ENCODE results near the gene PRKD1.
"Not testable (repeated sequence)": the region's sequence is repeated elsewhere in the genome, so short reads cannot be mapped to it uniquely, and the experiment has no call there.

Gene PRKD1

GRCh38 chr14:29861996-29862395, 65.7 kb downstream of the PRKD1 start:
- DNase-seq (ENCODE audit: low read depth, low spot score): no peak
- no peaks in the 10 kb centered on the region for H3K36me3 ChIP-seq (ENCODE audit: control insufficient read depth, insufficient read depth, low read length)
- no peaks in the 10 kb centered on the region for H3K4me1 ChIP-seq (ENCODE audit: control insufficient read depth, insufficient read depth, low read length)
- WGBS (ENCODE audit: insufficient coverage, insufficient read length): no CpG with 5 or more reads among the region's 2 CpGs
- no peak overlapping the region for H3K27ac ChIP-seq (ENCODE audit: low read length)
- H3K27me3 ChIP-seq (ENCODE audit: control insufficient read depth, insufficient read depth, low read length): no peaks in the 10 kb centered on the region
- no peak overlapping the region for H3K4me3 ChIP-seq (ENCODE audit: low read length)
- H3K9me3 ChIP-seq (ENCODE audit: control insufficient read depth, insufficient read depth, low read length): no peaks in the 10 kb centered on the region

DNA sequence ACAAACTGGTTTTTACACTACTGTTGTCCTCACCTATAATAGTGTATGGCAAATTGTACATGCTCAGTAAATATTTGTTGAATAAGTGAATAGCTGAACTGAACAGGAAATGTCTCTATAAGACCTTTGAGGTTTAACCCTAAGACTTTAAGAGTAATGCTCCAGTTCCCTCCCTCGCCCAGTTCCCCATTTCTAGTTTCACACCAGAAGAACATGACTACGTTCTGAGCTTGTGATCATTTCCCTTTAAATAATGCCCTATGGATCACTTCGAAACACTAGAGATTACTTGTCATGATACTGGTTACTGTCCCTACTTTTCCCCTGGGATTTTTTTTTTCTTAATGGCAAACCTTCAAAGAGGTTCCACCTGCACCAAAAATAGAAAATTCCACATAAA, 69.3 kb downstream of the PRKD1 start:
- DNase-seq (ENCODE audit: low read depth, low spot score): no peak
- H3K4me3 ChIP-seq (ENCODE audit: low read length): no peak overlapping the region
- H3K4me1 ChIP-seq (ENCODE audit: control insufficient read depth, insufficient read depth, low read length): no peaks in the 10 kb centered on the region
- no peaks in the 10 kb centered on the region for H3K36me3 ChIP-seq (ENCODE audit: control insufficient read depth, insufficient read depth, low read length)
- H3K27me3 ChIP-seq (ENCODE audit: control insufficient read depth, insufficient read depth, low read length): no peaks in the 10 kb centered on the region
- H3K9me3 ChIP-seq (ENCODE audit: control insufficient read depth, insufficient read depth, low read length): no peaks in the 10 kb centered on the region
- WGBS (ENCODE audit: insufficient coverage, insufficient read length): no CpG with 5 or more reads among the region's 3 CpGs
- no peak overlapping the region for H3K27ac ChIP-seq (ENCODE audit: low read length)

GRCh38 chr14:29857551-29857950, 70.1 kb downstream of the PRKD1 start:
- no peak for DNase-seq (ENCODE audit: low read depth, low spot score)

DNA sequence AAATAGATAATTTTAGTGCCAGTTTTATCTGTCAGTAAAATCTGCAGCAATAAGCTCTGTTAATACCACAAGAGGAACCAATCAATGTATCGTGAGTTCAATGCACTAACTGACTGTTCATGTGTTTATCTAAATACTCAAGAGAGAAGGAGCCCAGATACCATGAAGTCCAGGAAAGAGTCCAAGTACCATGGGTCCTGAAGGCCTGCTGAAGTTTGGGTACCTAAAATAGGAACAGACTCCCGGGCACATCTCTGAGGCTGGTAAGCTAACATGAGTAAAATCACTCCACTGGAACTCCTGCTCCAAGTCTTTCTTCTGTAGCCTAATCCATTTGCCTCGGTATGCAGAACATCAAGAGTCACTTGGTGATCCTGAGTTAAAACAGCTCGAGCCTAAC, 71.1 kb downstream of the PRKD1 start:
- Histone ChIP-seq H3K27me3 (ENCODE audit: control insufficient read depth, insufficient read depth, low read length) (no peaks in the 10 kb centered on the region), H3K4me3 (ENCODE audit: low read length) (no peak overlapping the region), H3K27ac (ENCODE audit: low read length) (no peak overlapping the region), H3K4me1 (ENCODE audit: control insufficient read depth, insufficient read depth, low read length) (no peaks in the 10 kb centered on the region), H3K36me3 (ENCODE audit: control insufficient read depth, insufficient read depth, low read length) (no peaks in the 10 kb centered on the region), H3K9me3 (ENCODE audit: control insufficient read depth, insufficient read depth, low read length) (no peaks in the 10 kb centered on the region)
- WGBS (ENCODE audit: insufficient coverage, insufficient read length): no CpG with 5 or more reads among the region's 4 CpGs
- DNase-seq (ENCODE audit: low read depth, low spot score): no peak

More at GRCh38 chr14:29857551-29857950, 70.1 kb downstream of the PRKD1 start:
- Histone ChIP-seq H3K27me3 (ENCODE audit: control insufficient read depth, insufficient read depth, low read length) (no peaks in the 10 kb centered on the region), H3K4me3 (ENCODE audit: low read length) (no peak overlapping the region), H3K4me1 (ENCODE audit: control insufficient read depth, insufficient read depth, low read length) (no peaks in the 10 kb centered on the region), H3K36me3 (ENCODE audit: control insufficient read depth, insufficient read depth, low read length) (no peaks in the 10 kb centered on the region), H3K27ac (ENCODE audit: low read length) (no peak overlapping the region), H3K9me3 (ENCODE audit: control insufficient read depth, insufficient read depth, low read length) (no peaks in the 10 kb centered on the region)
- WGBS (ENCODE audit: insufficient coverage, insufficient read length): no CpG with 5 or more reads among the region's 3 CpGs

DNA sequence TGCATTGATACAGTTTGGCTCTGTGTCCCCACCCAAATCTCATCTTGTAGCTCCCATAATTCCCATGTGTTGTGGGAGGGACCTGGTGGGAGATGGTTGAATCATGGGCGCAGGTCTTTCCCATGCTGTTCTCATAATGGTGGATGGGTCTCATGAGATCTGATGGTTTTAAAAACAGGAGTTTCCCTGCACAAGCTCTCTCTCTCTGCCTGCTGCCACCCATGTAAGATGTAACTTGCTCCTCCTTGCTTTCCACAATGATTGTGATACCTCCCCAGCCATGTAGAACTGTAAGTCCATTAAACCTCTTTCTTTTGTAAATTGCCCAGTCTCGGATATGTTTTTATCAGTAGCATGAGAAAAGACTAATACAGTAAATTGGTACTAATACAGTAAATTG, 74.0 kb downstream of the PRKD1 start:
- not testable (repeated sequence) for H3K4me1 ChIP-seq (ENCODE audit: control insufficient read depth, insufficient read depth, low read length); H3K36me3 ChIP-seq (ENCODE audit: control insufficient read depth, insufficient read depth, low read length); H3K4me3 ChIP-seq (ENCODE audit: low read length); H3K27me3 ChIP-seq (ENCODE audit: control insufficient read depth, insufficient read depth, low read length); H3K9me3 ChIP-seq (ENCODE audit: control insufficient read depth, insufficient read depth, low read length); H3K27ac ChIP-seq (ENCODE audit: low read length); DNase-seq (ENCODE audit: low read depth, low spot score)
- WGBS (ENCODE audit: insufficient coverage, insufficient read length): no CpG with 5 or more reads among the region's 2 CpGs

- WGBS (ENCODE audit: insufficient coverage, insufficient read length): no CpG with 5 or more reads among the region's 2 CpGs
- Histone ChIP-seq H3K4me3 (ENCODE audit: low read length) (no peak overlapping the region), H3K36me3 (ENCODE audit: control insufficient read depth, insufficient read depth, low read length) (no peaks in the 10 kb centered on the region), H3K27me3 (ENCODE audit: control insufficient read depth, insufficient read depth, low read length) (no peaks in the 10 kb centered on the region), H3K9me3 (ENCODE audit: control insufficient read depth, insufficient read depth, low read length) (no peaks in the 10 kb centered on the region), H3K4me1 (ENCODE audit: control insufficient read depth, insufficient read depth, low read length) (no peaks in the 10 kb centered on the region), H3K27ac (ENCODE audit: low read length) (no peak overlapping the region)
- DNase-seq (ENCODE audit: low read depth, low spot score): no peak
These were observed 74.4 kb downstream of the PRKD1 start for GRCh38 chr14:29853272-29853671.

- no peak for DNase-seq (ENCODE audit: low read depth, low spot score)
- no CpG with 5 or more reads among the region's 3 CpGs for WGBS (ENCODE audit: insufficient coverage, insufficient read length)
- Histone ChIP-seq H3K27ac (ENCODE audit: low read length) (no peak overlapping the region), H3K36me3 (ENCODE audit: control insufficient read depth, insufficient read depth, low read length) (no peaks in the 10 kb centered on the region), H3K9me3 (ENCODE audit: control insufficient read depth, insufficient read depth, low read length) (no peaks in the 10 kb centered on the region), H3K4me3 (ENCODE audit: low read length) (no peak overlapping the region), H3K4me1 (ENCODE audit: control insufficient read depth, insufficient read depth, low read length) (no peaks in the 10 kb centered on the region), H3K27me3 (ENCODE audit: control insufficient read depth, insufficient read depth, low read length) (no peaks in the 10 kb centered on the region)
These were observed 76.2 kb downstream of the PRKD1 start for GRCh38 chr14:29851397-29851796.

DNA sequence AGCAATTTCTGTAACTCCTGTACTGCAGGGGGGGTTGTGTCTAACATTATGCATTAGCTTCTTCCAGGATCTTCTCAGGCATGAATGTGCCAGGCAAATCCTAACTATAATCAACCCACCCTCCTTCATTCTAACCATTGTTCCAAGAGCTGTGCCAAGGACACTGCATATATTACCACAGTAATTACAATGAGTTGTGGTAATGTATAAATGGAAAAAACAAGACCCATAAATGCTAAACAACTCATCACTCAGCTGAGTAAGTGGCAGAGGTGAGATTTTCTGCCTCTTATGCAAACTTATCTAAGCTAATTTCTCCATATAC, 80.6 kb downstream of the PRKD1 start:
- no peaks in the 10 kb centered on the region for H3K36me3 ChIP-seq (ENCODE audit: control insufficient read depth, insufficient read depth, low read length)
- H3K27ac ChIP-seq (ENCODE audit: low read length): no peak overlapping the region
- H3K4me3 ChIP-seq (ENCODE audit: low read length): no peak overlapping the region

DNA sequence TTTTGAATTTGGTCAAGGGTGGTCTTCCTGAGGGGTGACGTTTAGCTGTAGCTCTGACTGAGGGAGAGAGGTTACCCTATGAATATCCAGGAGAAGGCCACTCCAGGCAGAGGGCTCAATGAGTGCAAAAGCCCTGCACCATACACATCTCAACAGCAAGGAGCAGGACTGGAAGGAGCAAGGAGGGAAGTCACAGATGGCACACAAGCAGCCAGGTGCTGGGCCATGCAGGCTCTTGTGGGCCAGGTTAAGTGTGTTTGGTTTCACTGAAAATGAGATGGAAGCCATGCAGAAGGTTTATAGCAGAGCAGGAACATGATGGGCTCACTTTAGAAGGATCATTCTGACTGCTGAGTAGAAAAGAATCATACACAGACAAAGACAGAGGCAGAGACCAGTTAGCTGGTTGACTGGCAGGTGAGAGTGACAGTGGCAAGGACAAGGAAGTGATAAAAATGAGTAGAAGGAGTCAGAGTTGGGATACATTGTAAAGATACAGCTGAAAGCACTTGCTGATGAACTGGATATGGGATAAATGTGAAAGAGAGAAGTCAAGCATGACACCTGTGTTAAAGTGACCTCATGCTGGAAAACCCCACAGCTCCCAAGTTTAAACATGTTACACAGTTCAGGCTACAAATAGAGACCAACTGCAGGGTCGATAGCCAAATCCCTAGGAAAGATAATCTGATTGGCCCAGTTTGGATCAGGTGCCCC, 81.2 kb downstream of the PRKD1 start:
- no peak for DNase-seq (ENCODE audit: low read depth, low spot score)
- H3K4me1 ChIP-seq (ENCODE audit: control insufficient read depth, insufficient read depth, low read length): no peaks in the 10 kb centered on the region
- H3K36me3 ChIP-seq (ENCODE audit: control insufficient read depth, insufficient read depth, low read length): no peaks in the 10 kb centered on the region
- no CpG with 5 or more reads among the region's 2 CpGs for WGBS (ENCODE audit: insufficient coverage, insufficient read length)
- no peaks in the 10 kb centered on the region for H3K9me3 ChIP-seq (ENCODE audit: control insufficient read depth, insufficient read depth, low read length)
- H3K4me3 ChIP-seq (ENCODE audit: low read length): no peak overlapping the region
- no peaks in the 10 kb centered on the region for H3K27me3 ChIP-seq (ENCODE audit: control insufficient read depth, insufficient read depth, low read length)
- no peak overlapping the region for H3K27ac ChIP-seq (ENCODE audit: low read length)

More for the DNA sequence above, 80.6 kb downstream of the PRKD1 start:
- no peaks in the 10 kb centered on the region for H3K4me1 ChIP-seq (ENCODE audit: control insufficient read depth, insufficient read depth, low read length)
- H3K27me3 ChIP-seq (ENCODE audit: control insufficient read depth, insufficient read depth, low read length): no peaks in the 10 kb centered on the region
- no peaks in the 10 kb centered on the region for H3K9me3 ChIP-seq (ENCODE audit: control insufficient read depth, insufficient read depth, low read length)
- DNase-seq (ENCODE audit: low read depth, low spot score): no peak

GRCh38 chr14:29843981-29844380, 83.7 kb downstream of the PRKD1 start:
- Histone ChIP-seq H3K36me3 (ENCODE audit: control insufficient read depth, insufficient read depth, low read length) (no peaks in the 10 kb centered on the region), H3K27me3 (ENCODE audit: control insufficient read depth, insufficient read depth, low read length) (no peaks in the 10 kb centered on the region), H3K9me3 (ENCODE audit: control insufficient read depth, insufficient read depth, low read length) (peaks cover 2% of the 10 kb centered on the region; the same call in 1 of the 2 replicates), H3K4me1 (ENCODE audit: control insufficient read depth, insufficient read depth, low read length) (no peaks in the 10 kb centered on the region), H3K4me3 (ENCODE audit: low read length) (no peak overlapping the region), H3K27ac (ENCODE audit: low read length) (no peak overlapping the region)
- no peak for DNase-seq (ENCODE audit: low read depth, low spot score)
- whole genome bisulfite sequencing (ENCODE audit: insufficient coverage, insufficient read length): no CpG with 5 or more reads among the region's 1 CpG

GRCh38 chr14:29842228-29842627, 85.4 kb downstream of the PRKD1 start:
- no peaks in the 10 kb centered on the region for H3K36me3 ChIP-seq (ENCODE audit: control insufficient read depth, insufficient read depth, low read length)
- no peak overlapping the region for H3K27ac ChIP-seq (ENCODE audit: low read length)
- peaks cover 2% of the 10 kb centered on the region; the same call in 1 of the 2 replicates for H3K9me3 ChIP-seq (ENCODE audit: control insufficient read depth, insufficient read depth, low read length)
- no peaks in the 10 kb centered on the region for H3K27me3 ChIP-seq (ENCODE audit: control insufficient read depth, insufficient read depth, low read length)
- no CpG with 5 or more reads among the region's 1 CpG for WGBS (ENCODE audit: insufficient coverage, insufficient read length)
- DNase-seq (ENCODE audit: low read depth, low spot score): no peak
- no peaks in the 10 kb centered on the region for H3K4me1 ChIP-seq (ENCODE audit: control insufficient read depth, insufficient read depth, low read length)
- no peak overlapping the region for H3K4me3 ChIP-seq (ENCODE audit: low read length)
